Erythroblast (primary cell): ENCODE measurements around the gene KCTD11.
A peak's percentile ranks its signal among the peaks of the same experiment; 100 is the strongest.

Experiments
- DNase-seq, 2 experiments: peaks; one replicate each; lab custom pipeline; 2025; lab: John Stamatoyannopoulos, UW
- GATA1 ChIP-seq: IDR thresholded peaks from 2 replicates; pipeline ENCODE4 v1.6.1; 2011; ENCODE audit warnings: low read depth, mild to moderate bottlenecking, control low read depth, low read length, moderate library complexity
- POLR2A ChIP-seq: IDR thresholded peaks from 2 replicates; pipeline ENCODE4 v1.6.1; 2011; ENCODE audit warnings: mild to moderate bottlenecking, low read length

KCTD11 gene

DNA sequence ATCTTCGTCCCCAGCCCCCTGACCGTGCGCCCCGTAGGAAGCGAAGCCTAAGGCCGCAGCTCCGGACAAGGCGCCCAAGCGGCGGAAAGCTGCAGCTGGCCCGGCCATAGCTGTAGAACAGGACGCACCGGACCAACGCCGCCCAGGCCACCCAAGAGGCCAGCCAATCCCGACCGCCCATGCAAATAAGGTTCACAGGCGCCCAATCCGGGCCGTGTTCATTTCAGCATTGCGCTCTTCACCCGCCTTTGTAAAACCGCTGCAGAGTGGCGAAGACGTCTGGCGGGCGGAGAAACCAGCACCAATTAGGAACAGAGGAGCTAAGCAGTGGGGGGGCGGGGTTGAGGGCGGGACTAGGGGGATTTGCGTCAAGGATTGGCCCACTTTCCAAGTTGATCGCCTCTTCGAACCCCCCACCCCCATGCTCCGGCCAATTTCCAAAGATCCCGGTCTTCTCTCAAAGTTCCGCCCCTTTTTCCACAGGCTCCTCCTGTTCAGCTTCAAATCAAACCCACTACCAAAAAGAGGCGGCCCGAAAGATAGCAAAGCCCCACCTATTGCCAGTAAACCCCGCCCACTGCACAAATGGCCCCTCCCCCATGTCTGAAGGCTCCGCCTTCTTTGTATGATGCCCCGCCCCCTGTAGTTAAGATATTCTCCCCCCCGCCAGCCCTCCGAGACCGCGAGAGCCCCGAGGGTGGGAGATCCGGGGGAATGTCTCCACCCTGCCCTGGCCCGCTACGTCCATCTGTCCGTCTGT, 52.2 kb downstream of the KCTD11 start, which contains the start of gene TMEM256:
TSS of gene TMEM256 (minus strand) at position 121 of the 760 bp plus-strand sequence. CDS start at position 108, 13 bp downstream.
- TF ChIP-seq GATA1 (no peak), POLR2A (peak; percentile 83)
- peak; percentile 99 for DNase-seq
